ENCODE results near the gene LPO. TPM values are rescaled to one million over a fixed set of nuclear protein-coding genes. Genes with fewer than 3 reads are reported as not detected.

The LPO gene
- total RNA-seq, 1 donor from 2014 or later: not detected

- no peak for DNase-seq (ENCODE audit: low read depth, low spot score)
- H3K4me1 Mint-ChIP-seq: no peaks in the 10 kb centered on the region
- H3K27ac Mint-ChIP-seq (ENCODE audit: unreplicated experiment): no peak overlapping the region
- no peaks in the 10 kb centered on the region for H3K9me3 Mint-ChIP-seq
- H3K4me3 Mint-ChIP-seq: no peak overlapping the region
- H3K36me3 Mint-ChIP-seq (ENCODE audit: low read depth): no peaks in the 10 kb centered on the region
- peaks cover 91% of the 10 kb centered on the region for H3K27me3 Mint-ChIP-seq (ENCODE audit: low read depth)
- TF ChIP-seq CTCF (conservative IDR thresholded peaks at IDR 0.05): no peak
These were observed 6.6 kb downstream of the LPO start for GRCh38 chr17:58244963-58245362.

- no peak for DNase-seq (ENCODE audit: low read depth, low spot score)
- H3K4me1 Mint-ChIP-seq: no peaks in the 10 kb centered on the region
- no peak overlapping the region for H3K4me3 Mint-ChIP-seq
- no peak for TF ChIP-seq CTCF (conservative IDR thresholded peaks at IDR 0.05)
- no peaks in the 10 kb centered on the region for H3K36me3 Mint-ChIP-seq (ENCODE audit: low read depth)
- no peak overlapping the region for H3K27ac Mint-ChIP-seq (ENCODE audit: unreplicated experiment)
- H3K9me3 Mint-ChIP-seq: no peaks in the 10 kb centered on the region
- peaks cover 91% of the 10 kb centered on the region for H3K27me3 Mint-ChIP-seq (ENCODE audit: low read depth)
These were observed 7.2 kb downstream of the LPO start for GRCh38 chr17:58245428-58246103.

DNA sequence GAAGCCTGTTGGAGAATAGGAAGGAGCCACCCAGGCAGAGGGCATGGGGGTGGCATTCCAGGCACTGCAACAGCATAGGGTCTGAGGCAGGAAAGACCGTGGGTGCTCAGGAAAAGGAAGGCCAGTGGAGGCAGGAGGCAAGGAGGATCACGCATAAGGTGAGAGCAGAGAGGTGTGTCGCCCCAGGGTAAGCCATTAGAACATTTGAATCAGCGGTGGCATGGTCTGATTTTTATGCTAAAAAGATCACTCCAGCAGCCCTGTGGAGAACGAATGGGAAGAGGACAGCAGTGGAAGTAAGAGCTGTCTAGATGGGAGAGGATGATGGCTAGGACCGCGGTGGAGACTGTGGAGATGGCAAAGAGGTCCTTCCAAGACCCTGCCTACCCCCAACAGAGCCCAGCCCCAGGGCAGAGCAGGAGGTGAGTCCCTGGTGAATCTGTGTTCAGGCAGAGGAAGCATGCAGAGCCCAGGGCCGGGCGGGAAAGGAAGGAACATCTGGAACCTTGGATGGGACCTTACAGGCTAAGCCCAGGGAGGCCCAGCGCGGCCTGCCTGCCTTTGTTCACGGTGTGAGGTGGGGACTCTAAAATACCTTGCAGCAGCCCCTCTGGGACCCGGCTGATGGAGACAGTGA, 7.8 kb downstream of the LPO start:
- no peak for DNase-seq (ENCODE audit: low read depth, low spot score)
- Mint-ChIP-seq H3K27me3 (ENCODE audit: low read depth) (peaks cover 92% of the 10 kb centered on the region), H3K36me3 (ENCODE audit: low read depth) (no peaks in the 10 kb centered on the region), H3K27ac (ENCODE audit: unreplicated experiment) (no peak overlapping the region), H3K4me3 (no peak overlapping the region), H3K4me1 (no peaks in the 10 kb centered on the region), H3K9me3 (no peaks in the 10 kb centered on the region)
- TF ChIP-seq CTCF (conservative IDR thresholded peaks at IDR 0.05): no peak

DNA sequence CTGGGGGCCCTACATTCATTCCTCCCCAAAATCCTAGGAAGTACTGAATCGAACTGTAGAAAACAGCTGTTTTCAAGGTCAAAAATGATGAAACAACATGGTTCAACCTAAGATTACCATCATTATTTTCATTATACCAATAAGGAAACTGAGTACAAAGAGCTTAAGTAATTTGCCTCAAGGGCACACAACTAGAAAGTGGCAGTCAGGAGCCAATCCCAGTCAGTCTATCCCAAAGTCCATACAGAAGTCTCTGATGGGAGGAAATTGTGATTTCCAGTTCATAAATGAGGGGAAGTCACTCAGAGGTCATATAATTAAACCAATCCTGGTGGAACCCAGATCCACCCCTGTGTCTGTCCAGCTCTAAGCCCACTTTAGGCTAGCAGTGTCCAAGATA, 8.4 kb downstream of the LPO start:
- Mint-ChIP-seq H3K9me3 (no peaks in the 10 kb centered on the region), H3K27ac (ENCODE audit: unreplicated experiment) (no peak overlapping the region), H3K4me3 (no peak overlapping the region), H3K27me3 (ENCODE audit: low read depth) (peaks cover 92% of the 10 kb centered on the region), H3K4me1 (no peaks in the 10 kb centered on the region), H3K36me3 (ENCODE audit: low read depth) (no peaks in the 10 kb centered on the region)
- TF ChIP-seq CTCF (conservative IDR thresholded peaks at IDR 0.05): no peak
- no peak for DNase-seq (ENCODE audit: low read depth, low spot score)

DNA sequence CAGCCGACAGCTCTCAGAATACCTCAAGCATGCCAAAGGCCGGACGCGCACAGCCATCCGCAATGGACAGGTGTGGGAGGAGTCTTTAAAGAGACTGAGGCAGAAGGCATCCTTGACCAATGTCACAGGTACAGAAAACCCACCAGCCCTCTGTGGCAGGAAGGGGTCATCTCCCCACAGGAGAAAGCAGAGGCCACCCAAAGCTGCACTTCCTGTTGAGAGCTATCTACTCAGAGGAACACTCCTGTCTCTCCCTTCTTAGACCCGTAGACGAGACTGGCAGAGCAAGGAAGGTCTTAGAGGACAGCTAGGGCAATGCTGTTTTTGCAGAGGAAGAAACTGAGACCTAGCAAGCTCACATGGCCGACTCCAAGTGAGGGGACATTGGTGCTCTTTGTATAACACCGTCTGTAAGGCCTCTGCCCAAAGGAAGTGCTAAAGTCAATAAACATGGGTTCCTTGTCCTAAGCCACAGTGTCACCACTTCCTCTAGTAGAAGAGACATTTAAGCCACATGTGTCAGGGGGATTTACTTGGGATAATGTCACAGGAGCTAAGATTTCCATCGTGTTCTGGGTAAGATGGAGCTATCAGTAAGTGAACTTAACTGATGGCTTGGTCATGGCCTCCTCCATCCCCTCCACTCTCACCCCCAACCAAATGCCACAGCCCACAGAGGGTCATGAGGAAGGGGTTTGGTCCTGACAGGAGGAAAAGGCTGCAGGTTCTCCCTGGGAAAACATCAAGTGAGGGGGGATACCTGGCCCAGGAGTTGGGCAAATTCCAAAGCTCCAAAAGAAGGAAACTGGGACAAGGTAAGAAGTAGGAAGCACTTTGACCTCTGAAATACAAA, 9.4 kb downstream of the LPO start:
- DNase-seq (ENCODE audit: low read depth, low spot score): no peak
- peak overlapping the region; percentile 35 for H3K4me3 Mint-ChIP-seq
- H3K27me3 Mint-ChIP-seq (ENCODE audit: low read depth): peaks cover 92% of the 10 kb centered on the region
- no peak overlapping the region for H3K27ac Mint-ChIP-seq (ENCODE audit: unreplicated experiment)
- H3K9me3 Mint-ChIP-seq: no peaks in the 10 kb centered on the region
- H3K36me3 Mint-ChIP-seq (ENCODE audit: low read depth): no peaks in the 10 kb centered on the region
- no peak for TF ChIP-seq CTCF (conservative IDR thresholded peaks at IDR 0.05)
- no peaks in the 10 kb centered on the region for H3K4me1 Mint-ChIP-seq

All from neural crest cell (in vitro differentiated cells).